Neural cell (in vitro differentiated cells): ENCODE data around the gene DDX5.
A peak's percentile ranks its signal among the peaks of the same experiment; 100 is the strongest.

ENCODE experiments used
- EZH2 ChIP-seq: fragments of 200-600, 300-800 bp; shearing (Covaris generic), sonication (generic); IDR thresholded peaks from 2 replicates; pipeline ENCODE4 v1.6.1; 2014; ENCODE audit warnings: antibody characterized with exemption, low read length, borderline replicate concordance, mild to moderate bottlenecking; ENCODE audit not compliant: insufficient read depth, poor library complexity, severe bottlenecking
- MXI1 ChIP-seq: fragments of 450-650 bp; conservative IDR thresholded peaks from 2 replicates; pipeline ENCODE4 v1.6.1; 2014; ENCODE audit warnings: antibody characterized with exemption, mild to moderate bottlenecking; ENCODE audit not compliant: poor library complexity, severe bottlenecking
- POLR2AphosphoS5 ChIP-seq: IDR thresholded peaks from 2 replicates; pipeline ENCODE4 v1.6.1; 2012
- RAD21 ChIP-seq: fragments of 450-650 bp; conservative IDR thresholded peaks from 2 replicates; pipeline ENCODE4 v1.6.1; 2014; ENCODE audit warnings: antibody characterized with exemption, mild to moderate bottlenecking, moderate library complexity
- TAF1 ChIP-seq: IDR thresholded peaks from 2 replicates; pipeline ENCODE4 v1.6.1; 2012; ENCODE audit warnings: low read depth
- TF ChIP-seq, protein P1 (sequence below): fragments of 450-650 bp; IDR thresholded peaks from 2 replicates; pipeline ENCODE4 v1.5.1; 2014; ENCODE audit warnings: antibody characterized with exemption, mild to moderate bottlenecking, moderate library complexity; ENCODE audit not compliant: poor library complexity, severe bottlenecking

DNA sequence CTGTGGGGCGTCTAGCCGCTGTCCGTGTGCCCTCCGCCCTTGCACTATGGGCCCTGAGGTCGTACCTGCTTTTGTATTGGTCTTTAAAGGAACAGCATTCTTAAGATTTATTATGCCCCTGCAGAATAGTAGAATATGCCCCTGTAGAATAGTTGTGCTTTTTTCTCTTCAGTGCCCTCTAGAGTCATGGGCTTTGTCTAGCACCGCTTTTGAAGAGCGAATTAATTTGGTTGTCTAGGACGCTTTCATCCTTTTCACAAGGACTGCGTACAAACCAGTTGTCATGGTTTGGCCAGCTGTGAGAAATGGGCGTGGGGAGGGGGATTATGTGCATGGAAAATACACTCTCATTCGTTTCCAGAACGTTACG is 1.3 kb upstream of the DDX5 start:
- TF ChIP-seq RAD21 (peak; percentile 38), MXI1 (peak; percentile 24), TAF1 (no peak), EZH2 (no peak), POLR2AphosphoS5 (no peak)
- TF ChIP-seq, protein P1, sequence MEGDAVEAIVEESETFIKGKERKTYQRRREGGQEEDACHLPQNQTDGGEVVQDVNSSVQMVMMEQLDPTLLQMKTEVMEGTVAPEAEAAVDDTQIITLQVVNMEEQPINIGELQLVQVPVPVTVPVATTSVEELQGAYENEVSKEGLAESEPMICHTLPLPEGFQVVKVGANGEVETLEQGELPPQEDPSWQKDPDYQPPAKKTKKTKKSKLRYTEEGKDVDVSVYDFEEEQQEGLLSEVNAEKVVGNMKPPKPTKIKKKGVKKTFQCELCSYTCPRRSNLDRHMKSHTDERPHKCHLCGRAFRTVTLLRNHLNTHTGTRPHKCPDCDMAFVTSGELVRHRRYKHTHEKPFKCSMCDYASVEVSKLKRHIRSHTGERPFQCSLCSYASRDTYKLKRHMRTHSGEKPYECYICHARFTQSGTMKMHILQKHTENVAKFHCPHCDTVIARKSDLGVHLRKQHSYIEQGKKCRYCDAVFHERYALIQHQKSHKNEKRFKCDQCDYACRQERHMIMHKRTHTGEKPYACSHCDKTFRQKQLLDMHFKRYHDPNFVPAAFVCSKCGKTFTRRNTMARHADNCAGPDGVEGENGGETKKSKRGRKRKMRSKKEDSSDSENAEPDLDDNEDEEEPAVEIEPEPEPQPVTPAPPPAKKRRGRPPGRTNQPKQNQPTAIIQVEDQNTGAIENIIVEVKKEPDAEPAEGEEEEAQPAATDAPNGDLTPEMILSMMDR = peak; percentile 77
